NCI-H128 (cell line): ENCODE data around the gene PPP1R26.
"Not testable (repeated sequence)": the region's sequence is repeated elsewhere in the genome, so short reads cannot be mapped to it uniquely, and the experiment has no call there.

Source experiments
- DNase-seq: peaks from one replicate; lab custom pipeline; 2025; ENCODE audit not compliant: unreplicated experiment; lab: John Stamatoyannopoulos, UW

The PPP1R26 gene

DNA sequence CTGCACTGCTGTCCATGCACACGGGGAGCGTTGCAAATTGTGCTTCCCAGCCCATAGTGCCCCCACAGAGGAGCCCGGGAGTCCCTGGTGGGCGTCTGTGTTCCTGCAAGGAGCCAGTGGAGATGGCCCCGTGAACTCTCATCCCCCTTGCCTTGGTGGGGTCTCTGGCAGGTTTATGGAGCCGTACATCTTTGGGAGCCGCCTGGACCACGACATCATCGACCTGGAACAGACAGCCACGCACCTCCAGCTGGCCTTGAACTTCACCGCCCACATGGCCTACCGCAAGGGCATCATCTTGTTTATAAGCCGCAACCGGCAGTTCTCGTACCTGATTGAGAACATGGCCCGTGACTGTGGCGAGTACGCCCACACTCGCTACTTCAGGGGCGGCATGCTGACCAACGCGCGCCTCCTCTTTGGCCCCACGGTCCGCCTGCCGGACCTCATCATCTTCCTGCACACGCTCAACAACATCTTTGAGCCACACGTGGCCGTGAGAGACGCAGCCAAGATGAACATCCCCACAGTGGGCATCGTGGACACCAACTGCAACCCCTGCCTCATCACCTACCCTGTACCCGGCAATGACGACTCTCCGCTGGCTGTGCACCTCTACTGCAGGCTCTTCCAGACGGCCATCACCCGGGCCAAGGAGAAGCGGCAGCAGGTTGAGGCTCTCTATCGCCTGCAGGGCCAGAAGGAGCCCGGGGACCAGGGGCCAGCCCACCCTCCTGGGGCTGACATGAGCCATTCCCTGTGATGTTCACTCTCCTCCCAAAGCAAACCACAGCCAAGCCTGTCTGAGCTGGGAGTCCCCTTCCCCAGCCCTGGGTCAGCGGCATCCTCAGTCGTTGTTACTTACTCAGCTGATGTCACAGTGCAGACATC is 24.0 kb downstream of the PPP1R26 start:
- DNase-seq, result no peak

DNA sequence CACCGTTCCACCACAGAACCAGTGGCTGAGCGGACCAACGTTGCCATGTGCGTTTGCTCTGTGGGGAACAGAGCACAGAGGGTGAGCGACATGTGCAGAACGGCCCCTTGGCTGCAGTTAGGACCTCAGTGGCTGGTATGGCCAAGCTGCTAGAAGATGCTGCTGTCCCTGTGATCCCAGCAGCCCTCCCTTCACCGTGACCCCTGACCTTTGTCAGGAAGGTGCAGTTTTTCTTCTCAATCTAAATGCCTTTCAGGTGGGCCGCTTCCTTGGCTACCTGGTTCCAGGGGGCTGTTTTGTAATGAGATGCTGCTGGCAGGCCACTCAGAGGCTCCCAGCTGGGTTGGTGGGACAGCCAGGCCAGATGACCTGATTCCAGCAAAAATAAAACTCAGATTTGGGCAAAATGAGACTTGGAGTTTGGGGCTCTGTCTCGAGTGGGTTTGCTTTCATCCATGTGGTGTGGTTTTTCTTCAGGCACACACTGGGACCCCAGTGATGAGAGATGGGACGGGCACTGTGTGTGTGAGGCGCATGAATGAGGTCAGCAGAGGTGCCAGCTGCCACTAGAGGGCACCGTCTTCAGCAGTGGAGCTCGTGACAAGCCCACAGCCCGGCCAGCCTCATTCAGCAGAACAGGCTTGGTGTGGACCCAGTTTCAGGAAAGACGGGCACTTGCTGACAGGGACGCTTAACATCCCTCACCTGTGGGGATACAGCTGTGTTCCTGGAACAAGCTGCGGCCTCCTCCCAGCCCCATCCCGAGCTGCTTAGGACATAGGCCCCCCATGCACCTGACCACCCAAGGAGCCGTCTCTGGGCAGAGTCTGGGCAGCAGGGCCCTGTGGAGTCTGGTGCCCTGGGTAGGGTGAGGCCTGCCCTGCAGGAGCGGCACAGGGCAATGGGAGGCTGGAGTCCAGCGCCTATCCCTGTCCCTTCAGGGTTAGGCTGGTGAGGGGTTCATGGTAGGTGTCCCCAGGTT is 25.0 kb downstream of the PPP1R26 start:
- no peak for DNase-seq

DNA sequence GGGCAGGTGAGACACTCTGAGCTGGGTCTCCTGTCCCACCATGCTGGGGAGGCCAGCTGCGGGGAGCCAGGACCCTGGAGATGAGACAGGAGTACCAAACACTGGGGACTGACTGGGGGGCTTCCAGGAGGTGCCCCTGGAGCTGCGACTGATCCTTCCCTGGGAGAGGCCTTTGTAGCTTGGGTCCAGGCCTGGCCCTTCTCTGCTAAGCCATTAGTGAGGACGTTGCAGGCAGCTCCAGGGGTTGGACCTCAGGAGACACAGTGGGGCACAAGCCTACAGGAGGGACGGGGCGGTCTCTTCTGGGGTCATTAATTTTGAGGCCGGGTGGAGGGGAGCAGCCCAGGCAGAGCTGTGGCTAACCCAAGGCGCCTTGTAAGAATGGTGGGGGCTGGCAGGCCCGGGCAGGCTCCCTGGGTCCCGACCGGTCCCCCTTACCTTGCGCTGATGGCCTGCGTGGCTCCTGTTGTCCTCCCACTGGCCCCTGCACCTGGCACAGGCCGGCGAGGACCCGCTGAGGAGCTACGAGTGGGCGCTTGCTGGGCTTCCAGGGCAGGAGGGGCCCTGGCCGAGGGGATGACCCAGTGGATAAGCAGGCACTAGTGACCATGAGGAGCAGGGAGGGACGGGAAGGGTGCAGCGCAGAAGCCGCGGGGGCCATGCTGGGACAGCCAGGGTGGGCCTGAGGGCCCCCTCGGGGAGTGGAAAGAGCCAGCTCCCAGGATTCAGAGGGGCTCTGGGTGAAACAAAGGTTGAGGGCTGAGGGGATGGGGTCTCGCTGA is 26.0 kb downstream of the PPP1R26 start:
- DNase-seq, result no peak

DNA sequence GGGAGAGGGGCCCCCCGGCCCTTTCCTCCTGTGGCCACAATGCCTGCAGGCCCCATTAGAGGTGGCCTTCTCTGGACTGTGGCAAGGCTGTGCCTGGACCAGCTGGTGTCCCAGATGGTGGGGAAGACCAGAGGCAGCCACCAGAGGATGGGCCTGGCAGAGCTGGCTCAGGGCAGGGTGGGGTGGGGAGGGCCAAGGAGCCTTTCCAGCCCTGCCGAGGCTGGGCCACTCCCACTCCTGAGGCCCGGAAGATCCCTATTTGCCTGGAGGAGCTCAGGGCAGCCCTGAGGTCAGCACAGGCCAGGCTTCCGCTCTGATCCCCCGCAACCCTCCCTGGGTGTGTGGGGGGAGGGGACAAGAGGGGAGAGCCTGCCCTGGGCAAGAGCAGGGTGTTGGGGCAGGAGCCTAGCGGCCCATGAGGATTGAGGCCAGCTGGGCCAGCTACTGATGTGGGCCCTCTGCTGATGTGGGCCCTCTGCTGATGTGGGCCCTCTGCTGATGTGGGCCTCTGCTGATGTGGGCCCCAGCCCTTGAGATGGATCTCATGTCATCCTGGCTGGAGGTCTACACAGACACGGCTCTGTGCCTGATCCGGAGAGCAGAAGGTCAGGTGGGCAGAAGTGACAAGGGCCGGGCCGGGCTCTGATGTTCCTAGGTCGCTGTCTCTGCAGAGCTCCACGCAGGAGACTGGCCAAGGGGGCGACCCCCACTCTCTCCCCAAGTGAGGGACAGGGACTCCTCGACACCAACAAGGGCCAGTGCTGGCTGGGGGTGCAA is 26.9 kb downstream of the PPP1R26 start:
- no peak for DNase-seq

DNA sequence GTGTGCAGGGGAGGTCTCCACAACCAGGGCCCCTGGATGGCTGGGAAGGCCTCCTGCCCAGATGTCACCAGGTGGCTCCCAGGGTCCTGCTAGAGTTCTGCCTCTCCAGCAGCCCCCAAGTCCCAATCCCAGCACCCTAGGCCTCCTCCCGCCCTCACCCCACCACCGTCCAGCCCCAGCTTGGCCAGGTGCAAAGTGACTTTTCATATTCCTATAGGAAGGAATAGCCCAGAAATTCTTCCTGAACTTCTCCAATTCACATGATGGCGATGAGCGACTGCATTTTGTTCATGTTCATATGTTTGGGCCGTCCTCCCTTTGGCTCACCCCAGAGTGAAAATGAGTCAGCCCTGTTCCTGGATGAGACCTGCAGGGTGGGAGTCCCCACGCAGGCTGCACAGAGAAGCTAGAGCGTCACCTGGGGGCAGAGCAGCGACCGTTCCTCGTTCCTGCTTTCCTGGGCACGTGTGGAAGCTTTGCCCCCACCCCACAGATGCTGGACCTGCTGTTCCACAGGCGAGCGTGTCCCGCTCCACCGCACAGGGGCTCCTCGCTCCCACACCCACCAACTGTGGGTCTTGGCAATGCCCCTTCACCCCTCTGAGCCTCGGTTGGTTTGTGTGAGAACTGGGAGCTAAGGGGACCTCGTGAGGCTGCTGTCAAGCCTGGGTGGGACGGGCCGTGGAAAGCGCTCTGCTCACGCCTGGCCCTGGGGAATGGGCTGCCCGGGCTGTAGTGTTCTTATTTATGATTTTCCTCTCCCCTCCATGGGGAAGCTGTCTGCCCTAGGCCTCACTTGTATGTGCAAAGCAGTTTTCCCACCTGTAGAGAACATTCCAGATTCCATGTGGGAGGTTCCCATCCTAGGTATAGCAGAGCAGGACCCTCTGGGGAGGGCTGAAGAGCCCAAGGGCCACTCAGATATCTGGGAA is 27.8 kb downstream of the PPP1R26 start:
- no peak for DNase-seq

DNA sequence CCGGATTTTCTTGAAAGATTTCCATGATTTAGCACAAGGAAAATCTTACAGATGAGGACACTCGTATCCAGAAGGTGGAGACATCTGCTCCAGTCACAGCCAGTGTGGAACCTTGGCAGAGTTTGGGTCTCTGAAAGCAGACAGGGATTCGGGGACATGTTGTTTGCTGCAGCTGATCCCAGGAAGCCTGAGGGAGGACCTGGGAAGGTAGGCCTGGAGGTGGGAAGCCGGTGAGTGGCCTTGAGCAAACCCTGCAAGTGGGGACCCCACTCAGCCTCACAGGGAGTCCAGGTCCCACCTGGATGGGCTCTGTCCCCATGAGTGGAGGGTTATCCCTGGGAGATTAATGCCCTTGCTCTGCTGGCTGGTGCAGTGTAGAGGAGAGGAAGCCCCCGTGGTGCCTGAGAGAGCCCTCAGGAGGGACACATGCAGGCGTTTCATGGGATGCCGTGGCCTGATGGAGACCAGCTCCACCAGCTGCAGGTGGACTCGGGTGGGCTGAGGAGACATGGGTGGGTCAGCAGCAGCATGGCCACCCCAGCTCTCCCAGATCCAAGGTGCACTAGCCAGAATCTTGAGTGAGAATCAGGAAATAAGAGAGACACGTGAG is 28.7 kb downstream of the PPP1R26 start:
- no peak for DNase-seq

DNA sequence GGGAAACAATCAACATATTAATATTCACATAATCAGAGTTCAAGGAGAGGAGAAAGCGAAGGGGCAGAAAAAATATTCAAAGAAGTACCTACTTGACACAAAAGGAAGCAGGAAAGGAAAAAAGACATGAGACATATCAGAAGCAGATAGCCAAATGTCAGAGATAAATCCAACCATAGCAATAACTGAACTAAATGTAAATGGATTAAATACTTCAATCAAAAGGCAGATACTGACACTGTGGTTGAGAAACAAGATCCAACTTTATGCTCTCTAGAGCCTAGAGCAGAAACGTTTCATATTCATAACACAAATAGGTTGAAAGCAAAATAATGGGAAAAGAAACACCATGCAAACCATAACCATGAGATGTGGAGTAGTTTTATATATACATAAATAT is 29.9 kb downstream of the PPP1R26 start:
- DNase-seq, result no peak

DNA sequence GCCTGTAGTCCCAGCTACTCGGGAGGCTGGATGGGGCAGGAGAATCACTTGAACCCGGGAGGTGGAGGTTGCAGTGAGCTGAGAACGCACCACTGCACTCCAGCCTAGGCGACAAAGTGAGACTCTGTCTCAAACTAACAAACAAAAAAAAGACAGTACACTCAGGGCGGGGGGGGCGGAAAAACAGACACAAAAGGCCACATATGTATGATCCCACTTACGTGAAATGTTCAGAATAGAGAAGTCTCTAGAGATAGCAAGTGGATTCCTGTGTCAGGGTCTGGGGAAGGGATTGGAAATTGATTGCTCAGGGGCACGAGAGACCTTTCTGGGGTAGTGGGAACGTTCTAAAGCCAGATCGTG is 32.6 kb downstream of the PPP1R26 start:
- DNase-seq, result no peak

DNA sequence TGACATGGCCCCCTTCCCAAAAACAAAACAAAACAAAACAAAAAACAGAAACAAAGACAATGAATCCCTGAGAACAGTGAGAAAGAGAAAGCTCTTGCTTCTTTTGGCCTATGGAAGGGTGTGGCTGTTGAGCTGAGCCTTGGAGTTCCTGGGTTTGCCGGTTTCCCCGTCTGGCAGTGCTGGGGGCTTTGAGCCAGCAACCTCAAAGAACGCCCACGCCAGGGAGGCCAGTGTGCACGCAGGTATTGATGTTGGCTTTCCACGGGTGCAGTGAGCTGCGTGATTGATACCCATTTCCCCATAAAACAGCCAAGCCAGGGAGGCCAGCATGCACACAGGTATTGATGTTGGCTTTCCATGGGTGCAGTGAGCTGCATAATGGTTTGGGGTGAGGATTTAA is 33.3 kb downstream of the PPP1R26 start:
- DNase-seq, result no peak

DNA sequence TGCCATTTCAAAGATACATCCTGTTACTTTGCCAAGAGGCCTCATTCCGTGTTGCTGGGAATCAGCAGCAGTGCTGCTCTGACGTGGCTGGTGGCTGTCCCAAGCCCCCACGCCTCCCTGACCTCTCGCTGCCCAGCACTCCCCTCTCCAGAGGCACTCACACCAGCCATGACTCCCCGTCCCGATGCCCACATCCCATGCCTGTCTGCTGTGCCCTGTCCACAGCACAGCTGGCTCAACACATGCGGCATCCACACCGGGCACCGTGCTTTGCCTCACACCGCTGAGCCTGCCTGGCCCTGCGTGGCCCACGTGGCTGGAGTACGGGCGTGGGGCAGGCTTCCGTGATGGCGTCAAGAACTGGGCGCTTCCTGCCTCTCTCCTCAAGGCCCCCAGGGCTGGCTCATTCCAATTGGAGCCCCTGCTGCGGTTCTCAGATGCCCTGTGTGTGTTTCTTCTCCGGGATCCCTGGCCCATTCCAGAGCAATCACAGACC is 33.8 kb downstream of the PPP1R26 start:
- DNase-seq, result no peak

DNA sequence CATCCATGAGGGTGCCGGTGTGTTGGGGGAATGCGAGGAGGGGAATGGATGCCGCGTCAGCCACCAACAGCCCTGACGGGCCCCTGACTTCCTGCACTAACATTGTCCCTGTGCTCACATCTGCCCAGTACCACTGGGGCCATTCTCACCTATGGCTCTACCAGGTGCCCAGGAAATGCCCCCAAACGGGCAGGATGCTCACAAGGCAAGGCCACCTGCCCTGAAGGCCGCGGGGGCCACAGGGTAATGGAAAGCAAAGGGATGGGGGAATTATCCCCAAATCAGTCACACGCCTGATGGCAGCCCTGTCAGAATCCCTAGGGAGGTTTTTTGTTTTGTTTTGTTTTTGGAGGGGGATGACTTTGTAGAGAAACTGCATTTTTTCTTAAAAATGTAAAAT is 34.3 kb downstream of the PPP1R26 start:
- DNase-seq, result not testable (repeated sequence)

DNA sequence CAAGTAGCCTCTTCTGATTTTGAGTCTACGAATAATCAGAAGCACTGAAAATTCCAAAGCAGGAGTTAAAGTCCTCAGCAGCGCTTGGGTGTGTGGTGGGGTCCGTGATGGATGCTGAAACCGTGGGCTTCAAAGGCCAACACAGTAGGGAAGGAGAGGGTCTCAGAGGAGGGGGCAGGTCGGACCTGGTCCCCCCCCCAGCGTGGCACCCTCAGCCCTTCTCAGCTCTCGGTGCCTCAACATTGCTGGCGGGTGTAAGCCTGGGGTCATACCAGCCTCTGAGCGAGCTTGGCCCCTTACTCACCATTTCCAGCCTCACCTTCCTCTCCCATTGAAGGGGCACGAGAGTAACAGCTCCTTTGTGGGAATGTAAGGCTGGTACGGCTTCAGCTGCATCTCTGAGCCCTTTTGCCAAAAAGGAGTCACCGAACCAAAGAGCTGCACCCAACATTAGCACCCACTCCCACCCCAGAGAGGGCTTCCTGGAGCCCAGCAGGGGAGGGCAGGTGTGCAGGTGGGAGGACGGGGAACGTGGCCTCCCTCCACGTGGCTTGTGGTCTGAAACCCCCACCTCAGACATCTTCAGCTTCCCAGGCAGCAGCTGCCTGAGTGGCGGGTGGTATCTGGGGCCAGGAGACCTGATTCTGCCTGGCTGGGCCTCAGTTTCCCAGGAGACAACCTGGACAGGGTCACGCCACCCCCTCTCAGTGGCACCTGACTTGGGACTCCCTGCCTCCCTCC is 34.9 kb downstream of the PPP1R26 start:
- DNase-seq, result no peak

DNA sequence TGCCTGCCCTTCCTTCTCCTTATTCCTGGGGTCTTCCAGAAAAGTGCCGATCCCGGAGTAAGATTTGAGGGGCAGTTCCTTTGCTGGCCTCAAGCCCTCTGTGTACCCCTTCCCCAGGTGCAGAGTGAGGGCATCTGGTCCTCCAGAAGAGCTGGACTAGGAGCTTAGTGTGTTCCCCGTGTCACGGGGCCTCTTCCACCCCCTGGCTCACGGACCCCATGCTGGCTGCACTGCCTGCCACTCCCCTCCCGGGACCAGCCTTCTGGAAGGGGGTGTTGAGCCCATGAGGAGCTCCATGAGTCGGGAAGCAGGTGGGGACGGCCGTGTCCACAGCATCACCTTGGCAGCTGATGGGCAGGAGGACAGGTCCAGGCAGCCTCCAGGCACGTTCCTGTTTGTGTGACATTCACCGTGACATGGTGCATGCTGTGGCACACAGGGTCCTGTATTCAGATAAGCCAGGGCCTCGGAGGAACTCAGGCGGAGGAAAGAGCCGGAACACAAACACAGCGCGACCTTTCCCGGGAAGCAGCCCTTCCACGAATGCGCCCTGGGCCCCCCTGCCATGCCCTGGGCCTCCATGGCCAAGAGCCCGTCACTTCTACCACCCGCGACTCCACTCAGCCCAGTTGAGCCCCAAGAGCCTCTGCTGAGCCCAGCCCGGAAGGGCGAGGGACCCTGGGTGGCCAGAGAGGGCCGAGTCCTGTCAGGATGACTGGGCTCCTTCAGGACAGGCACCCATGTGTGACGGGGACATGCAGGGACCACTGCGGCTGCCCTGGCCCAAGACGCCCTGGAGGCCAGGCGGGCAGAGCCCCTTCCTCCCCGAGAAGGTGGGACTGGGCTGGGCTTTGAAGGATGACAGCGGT is 35.7 kb downstream of the PPP1R26 start:
- no peak for DNase-seq

DNA sequence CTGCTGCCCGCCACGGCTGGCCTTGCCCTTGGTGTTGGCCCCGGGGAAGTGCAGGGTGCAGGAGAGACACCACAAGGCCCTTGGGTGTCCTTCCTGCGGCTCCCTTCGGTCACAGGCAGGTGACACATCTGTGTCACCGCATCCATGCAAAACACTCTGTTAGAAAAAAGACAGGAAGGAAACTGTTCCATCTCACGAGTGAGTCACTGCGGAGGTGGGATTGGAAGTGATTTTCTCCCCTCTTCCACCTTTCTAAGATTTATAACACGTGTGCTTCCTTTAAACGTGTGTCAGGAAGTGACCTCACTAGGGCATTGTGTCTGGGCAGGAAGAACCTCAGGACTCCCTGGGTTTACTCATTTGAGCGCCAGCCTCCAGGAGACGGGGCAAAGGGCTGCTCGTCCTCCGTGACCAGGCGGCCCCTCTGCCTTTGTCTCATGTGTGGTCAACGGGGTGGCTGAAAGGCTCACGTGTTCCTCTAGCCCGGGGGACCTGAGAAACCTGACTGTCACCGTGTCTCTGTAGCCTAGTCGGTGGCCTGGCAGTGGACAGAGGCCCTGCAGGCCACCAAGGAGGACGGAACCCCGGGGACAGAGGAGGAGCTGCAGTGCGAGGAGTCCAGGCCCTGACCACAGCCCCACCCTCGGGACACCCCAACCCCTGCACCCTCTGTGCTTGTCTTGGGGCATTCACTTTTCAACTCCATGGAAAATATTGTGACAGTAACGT is 36.7 kb downstream of the PPP1R26 start:
- no peak for DNase-seq

DNA sequence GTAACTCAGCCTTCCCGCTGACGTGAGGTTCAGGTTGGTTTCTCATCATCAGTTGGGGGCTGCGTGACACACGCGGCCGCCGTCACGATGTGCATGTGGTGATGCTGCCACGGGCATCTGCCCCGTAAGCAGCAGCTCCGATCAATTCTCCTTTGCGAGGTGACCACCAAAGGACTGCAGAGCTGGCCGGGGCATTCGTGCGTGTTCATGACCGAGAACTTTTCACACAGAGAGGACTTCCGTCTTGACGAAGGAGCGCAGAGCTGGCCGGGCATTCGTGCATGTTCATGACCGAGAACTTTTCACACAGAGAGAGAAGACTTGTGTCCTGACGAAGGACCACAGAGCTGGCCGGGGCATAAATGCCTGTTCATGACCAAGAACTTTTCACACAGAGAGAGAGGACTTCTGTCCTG is 37.8 kb downstream of the PPP1R26 start:
- no peak for DNase-seq

DNA sequence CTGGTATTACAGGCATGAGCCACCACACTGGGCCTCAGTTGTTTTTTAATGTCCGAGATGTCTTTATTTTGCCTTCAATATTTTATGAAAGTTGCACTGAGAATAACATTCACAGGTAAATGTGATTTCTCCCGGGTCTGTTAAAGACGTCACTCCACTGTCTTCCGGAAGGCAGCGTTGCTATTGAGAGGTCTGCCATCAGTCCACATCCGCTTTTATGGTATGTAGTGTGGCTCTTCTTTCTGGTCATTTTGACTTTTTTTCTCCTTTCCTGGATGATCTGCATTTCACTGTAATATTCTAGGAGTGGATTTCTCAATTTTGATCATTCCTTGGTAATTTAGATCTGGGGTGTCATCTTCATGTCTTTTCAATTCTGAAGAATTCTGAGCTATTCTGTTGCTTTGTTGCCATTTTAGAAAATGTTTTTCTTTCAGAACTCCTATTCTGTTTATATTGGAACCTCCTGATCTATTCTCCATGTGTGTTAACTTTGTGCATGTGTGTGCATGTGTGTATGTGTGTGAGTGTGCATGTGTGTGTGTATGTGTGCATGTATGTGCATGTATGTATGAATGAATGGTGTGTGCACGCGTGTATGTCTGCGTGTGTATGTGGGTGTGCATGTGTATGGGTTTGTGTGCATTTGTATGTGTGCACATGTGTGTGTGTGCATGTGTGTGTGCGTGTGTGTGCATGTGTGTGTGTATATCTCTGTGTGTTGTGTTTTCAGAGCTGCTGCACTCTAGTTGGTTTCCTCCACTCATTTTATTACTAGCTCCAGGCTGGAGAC is 39.8 kb downstream of the PPP1R26 start:
- DNase-seq, result no peak
